ENCODE results near the gene MVB12B. TPM values are rescaled to one million over a fixed set of nuclear protein-coding genes. Genes with fewer than 3 reads are reported as not detected.

Gene MVB12B
- total RNA-seq, 1 experiment from 2014 or later: 9.4 TPM

- Histone ChIP-seq H3K4me3 (ENCODE audit: low read depth in 2 of 2, low read length in 2 of 2) (no peak overlapping the region), H3K27ac (ENCODE audit: low read length) (no peak overlapping the region), H3K4me1 (ENCODE audit: control insufficient read depth, insufficient read depth, low read length) (no peaks in the 10 kb centered on the region), H3K36me3 (ENCODE audit: control insufficient read depth, insufficient read depth, low read length) (no peaks in the 10 kb centered on the region), H3K9me3 (ENCODE audit: control insufficient read depth, insufficient read depth, low read depth, low read length) (no peaks in the 10 kb centered on the region), H3K27me3 (ENCODE audit: control insufficient read depth, insufficient read depth, low read length) (no peaks in the 10 kb centered on the region)
- no TSS peak for BruUV-seq (replicated peaks)
- CTCF ChIA-PET: no interaction called here
- TF ChIP-seq POLR2AphosphoS5 (IDR thresholded peaks at IDR 0.05; ENCODE audit: low read depth, low read length) (no peak), CTCF (IDR thresholded peaks at IDR 0.05) (no peak), TCF7L2 (IDR thresholded peaks at IDR 0.05; ENCODE audit: low read depth, low read length) (no peak), SIN3A (IDR thresholded peaks at IDR 0.05; ENCODE audit: borderline replicate concordance, insufficient read depth, low read depth, low read length) (no peak), REST (IDR thresholded peaks at IDR 0.05; ENCODE audit: insufficient read depth in 1 of 2, low read depth in 2 of 2, low read length in 1 of 2) (no peak)
- ATAC-seq (no peak), DNase-seq (ENCODE audit: low read depth, low spot score) (no peak)
- POLR2A ChIA-PET: no interaction called here
- intact Hi-C loops (cut with micrococcal nuclease; ENCODE audit: unreplicated experiment): no loop called here
- in situ Hi-C loops (cut with HindIII; ENCODE audit: low pct_unique_long_range_greater_than_20kb, low sequenced_read_pairs): no loop called here
These were observed 151.8 kb downstream of the MVB12B start for GRCh38 chr9:126478216-126478981.

GRCh38 chr9:126479515-126479914 is 152.9 kb downstream of the MVB12B start:
- CTCF ChIA-PET: no interaction called here
- POLR2A ChIA-PET: no interaction called here
- BruUV-seq (replicated peaks): no TSS peak

More at GRCh38 chr9:126479515-126479914, 152.9 kb downstream of the MVB12B start:
- Histone ChIP-seq H3K4me3 (ENCODE audit: low read depth in 2 of 2, low read length in 2 of 2) (no peak overlapping the region), H3K27me3 (ENCODE audit: control insufficient read depth, insufficient read depth, low read length) (no peaks in the 10 kb centered on the region), H3K36me3 (ENCODE audit: control insufficient read depth, insufficient read depth, low read length) (no peaks in the 10 kb centered on the region), H3K9me3 (ENCODE audit: control insufficient read depth, insufficient read depth, low read depth, low read length) (no peaks in the 10 kb centered on the region), H3K4me1 (ENCODE audit: control insufficient read depth, insufficient read depth, low read length) (no peaks in the 10 kb centered on the region), H3K27ac (ENCODE audit: low read length) (no peak overlapping the region)
- intact Hi-C loops (cut with micrococcal nuclease; ENCODE audit: unreplicated experiment): no loop called here
- DNase-seq (ENCODE audit: low read depth, low spot score) (no peak), ATAC-seq (no peak)
- in situ Hi-C loops (cut with HindIII; ENCODE audit: low pct_unique_long_range_greater_than_20kb, low sequenced_read_pairs): no loop called here
- no peak for TF ChIP-seq REST (IDR thresholded peaks at IDR 0.05; ENCODE audit: insufficient read depth in 1 of 2, low read depth in 2 of 2, low read length in 1 of 2)
- no peak for TF ChIP-seq CTCF (IDR thresholded peaks at IDR 0.05)
- no peak for TF ChIP-seq POLR2AphosphoS5 (IDR thresholded peaks at IDR 0.05; ENCODE audit: low read depth, low read length)
- TF ChIP-seq SIN3A (IDR thresholded peaks at IDR 0.05; ENCODE audit: borderline replicate concordance, insufficient read depth, low read depth, low read length): no peak
- TF ChIP-seq TCF7L2 (IDR thresholded peaks at IDR 0.05; ENCODE audit: low read depth, low read length): no peak
